Astrocyte of the cerebellum (primary cell): ENCODE data around the gene SCP2.

Experiments
- DNase-seq: peaks from one replicate; pipeline ENCODE4 v3.0.0-alpha.2; 2011; ENCODE audit warnings: low read depth
- H3K4me3 ChIP-seq: 2 replicates; pipeline ENCODE4 v1.5.1; 2011; ENCODE audit warnings: mild to moderate bottlenecking, low read depth, low read length, moderate library complexity
- in situ Hi-C: cut with HindIII; loops from 2 replicates; pipeline ENCODE4 v1.10.0; 2017; ENCODE audit warnings: low sequenced_read_pairs
- TF ChIP-seq, protein P1 (sequence below): IDR thresholded peaks from 2 replicates; pipeline ENCODE4 v1.5.1; 2012; ENCODE audit warnings: low read length, low read depth, moderate library complexity, mild to moderate bottlenecking; ENCODE audit errors: missing control alignments

The SCP2 gene

DNA sequence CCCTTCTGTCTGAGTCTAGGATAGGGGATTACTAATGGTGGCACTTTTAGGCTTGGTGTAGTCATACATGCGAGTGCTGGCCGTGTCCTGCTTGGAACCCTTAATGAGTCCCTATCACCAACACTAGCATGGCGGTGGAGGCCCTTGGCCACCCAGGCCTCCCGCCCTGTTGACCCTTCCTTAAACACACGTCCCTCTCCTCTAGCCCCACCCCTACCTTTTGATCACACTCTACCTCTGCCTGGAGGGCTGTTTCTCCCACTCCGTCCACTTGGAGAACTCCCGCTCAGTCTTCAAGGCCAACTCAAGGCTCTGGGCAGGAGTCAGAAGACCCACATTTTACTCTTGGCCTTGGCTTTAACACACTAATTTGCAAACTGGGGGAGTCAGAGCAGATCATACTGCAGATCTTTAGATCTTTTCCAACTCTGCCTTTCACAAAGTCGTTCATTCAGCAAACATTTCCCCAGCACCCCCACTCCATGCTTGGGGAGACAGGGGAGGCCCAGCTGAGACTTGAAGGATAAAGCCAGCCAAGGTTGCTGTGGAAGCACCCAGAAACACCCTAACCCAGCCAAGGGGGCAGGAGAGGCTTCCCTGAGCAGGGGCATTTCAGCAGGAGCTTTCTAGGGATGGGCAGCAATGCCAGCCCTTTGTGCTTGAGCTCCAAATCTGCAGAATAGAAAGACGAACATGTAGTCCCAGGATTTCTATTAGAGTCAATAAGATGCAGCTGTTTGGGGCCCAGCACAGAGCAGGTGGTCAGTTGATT, 136.9 kb downstream of the SCP2 start:
- TF ChIP-seq, protein P1, sequence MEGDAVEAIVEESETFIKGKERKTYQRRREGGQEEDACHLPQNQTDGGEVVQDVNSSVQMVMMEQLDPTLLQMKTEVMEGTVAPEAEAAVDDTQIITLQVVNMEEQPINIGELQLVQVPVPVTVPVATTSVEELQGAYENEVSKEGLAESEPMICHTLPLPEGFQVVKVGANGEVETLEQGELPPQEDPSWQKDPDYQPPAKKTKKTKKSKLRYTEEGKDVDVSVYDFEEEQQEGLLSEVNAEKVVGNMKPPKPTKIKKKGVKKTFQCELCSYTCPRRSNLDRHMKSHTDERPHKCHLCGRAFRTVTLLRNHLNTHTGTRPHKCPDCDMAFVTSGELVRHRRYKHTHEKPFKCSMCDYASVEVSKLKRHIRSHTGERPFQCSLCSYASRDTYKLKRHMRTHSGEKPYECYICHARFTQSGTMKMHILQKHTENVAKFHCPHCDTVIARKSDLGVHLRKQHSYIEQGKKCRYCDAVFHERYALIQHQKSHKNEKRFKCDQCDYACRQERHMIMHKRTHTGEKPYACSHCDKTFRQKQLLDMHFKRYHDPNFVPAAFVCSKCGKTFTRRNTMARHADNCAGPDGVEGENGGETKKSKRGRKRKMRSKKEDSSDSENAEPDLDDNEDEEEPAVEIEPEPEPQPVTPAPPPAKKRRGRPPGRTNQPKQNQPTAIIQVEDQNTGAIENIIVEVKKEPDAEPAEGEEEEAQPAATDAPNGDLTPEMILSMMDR, result no peak
- no peak overlapping the region for H3K4me3 ChIP-seq
- in situ Hi-C loops, result no loop called here
- no peak for DNase-seq

DNA sequence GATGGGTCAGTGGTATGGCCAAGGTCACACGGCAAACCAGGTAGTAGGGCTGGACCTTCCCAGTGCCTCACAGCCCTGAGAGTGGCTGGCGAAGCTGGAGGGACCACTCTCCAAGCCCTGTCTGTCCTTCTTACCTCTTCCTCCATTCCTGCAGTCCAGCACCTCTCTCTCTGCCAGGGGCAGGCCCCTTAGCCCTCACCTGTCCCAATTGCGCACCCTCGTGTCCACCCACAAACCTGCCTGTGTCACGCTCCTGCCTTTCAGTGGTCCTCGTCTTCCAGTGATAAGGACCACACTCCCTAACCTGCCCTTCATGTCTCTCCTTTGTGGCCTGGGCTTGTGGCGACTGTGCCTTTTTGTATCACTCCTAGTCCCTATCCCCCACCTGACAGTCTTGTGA, 138.3 kb downstream of the SCP2 start:
- in situ Hi-C loops, result no loop called here
- no peak for DNase-seq
- TF ChIP-seq, protein P1, result no peak

DNA sequence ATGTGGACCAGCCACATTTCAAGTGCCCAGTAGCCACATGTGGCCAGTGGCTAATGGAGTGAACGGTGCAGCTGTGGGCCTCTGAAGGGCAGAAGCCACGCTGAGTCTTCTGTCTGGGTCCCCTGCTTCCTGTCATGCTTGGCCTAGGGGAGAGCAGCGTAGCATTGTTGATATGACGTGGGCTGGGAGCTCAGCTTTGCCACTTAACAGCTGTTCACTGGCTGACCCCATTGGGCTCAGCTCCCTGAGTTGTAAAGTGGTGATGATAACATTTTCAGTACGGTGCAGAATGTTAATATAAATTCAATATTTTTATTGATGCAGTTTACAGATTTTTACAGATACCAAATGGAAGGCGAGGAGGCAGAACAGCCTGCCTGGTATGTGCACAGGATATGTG, 139.4 kb downstream of the SCP2 start:
- H3K4me3 ChIP-seq, result no peak overlapping the region
- in situ Hi-C loops, result no loop called here
- TF ChIP-seq, protein P1, result no peak
- DNase-seq, result no peak

More for the DNA sequence above, 138.3 kb downstream of the SCP2 start:
- H3K4me3 ChIP-seq, result no peak overlapping the region

DNA sequence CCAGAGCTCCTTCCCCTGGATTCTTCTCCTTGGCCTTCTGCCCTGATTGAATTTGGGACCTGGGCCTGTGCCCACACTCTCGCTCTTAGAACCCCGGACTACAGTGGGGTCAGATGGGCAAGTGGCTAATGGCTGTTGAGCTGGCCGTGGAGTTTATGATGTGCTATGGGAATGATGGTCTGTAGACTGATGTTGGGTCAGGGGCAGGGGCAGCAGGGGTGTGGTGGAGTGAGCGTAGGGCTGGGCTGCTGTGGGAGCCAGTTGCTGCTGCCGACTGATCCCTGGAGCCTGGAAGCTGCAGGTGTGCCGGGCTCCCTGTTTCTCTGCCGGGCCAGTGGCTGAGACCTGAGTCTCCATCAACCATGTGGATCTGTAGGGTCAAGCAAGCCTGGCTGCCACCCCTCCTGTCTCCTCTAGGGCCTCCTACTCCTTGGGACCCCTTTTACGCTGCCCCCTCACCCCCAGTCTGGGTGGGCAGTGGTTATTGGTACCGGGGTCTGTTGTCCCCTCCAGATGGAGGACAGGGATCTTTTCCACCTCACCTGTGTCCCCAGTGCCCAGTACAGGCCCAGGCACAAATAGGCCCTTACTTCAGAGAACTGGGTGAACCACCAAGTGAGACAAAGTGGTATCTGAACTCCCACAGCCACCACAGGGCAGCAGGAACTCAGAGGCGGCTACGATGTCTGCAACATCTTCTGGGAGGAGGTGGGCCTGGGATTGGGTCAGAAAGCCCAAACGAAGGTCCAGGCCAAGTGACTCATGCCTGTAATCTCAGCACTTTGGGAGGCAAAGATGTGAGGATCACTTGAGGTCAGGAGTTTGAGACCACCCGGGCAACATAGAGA, 140.0 kb downstream of the SCP2 start:
- TF ChIP-seq, protein P1, result no peak
- H3K4me3 ChIP-seq, result no peak overlapping the region
- in situ Hi-C loops, result no loop called here
- no peak for DNase-seq

DNA sequence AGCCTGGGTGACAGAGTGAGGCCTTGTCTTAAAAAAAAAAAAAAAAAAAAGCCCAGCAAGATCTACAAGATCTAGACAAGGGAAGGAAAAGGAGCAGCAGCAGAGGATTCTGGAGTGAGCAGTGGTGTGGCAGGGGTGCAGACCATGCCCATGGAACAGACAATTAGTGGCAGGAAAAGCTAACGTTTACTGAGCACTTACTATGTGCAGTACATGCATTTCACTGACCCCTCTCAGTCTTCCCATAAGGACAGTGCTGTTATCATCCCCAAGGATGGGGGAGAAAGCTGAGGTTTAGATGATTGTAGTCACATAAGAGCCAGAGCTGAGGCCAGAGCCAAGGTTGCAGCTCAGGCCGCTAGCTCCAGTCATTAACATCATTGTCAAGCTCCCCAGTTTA, 140.8 kb downstream of the SCP2 start:
- in situ Hi-C loops, result no loop called here
- H3K4me3 ChIP-seq, result no peak overlapping the region
- DNase-seq, result no peak
- TF ChIP-seq, protein P1, result no peak

DNA sequence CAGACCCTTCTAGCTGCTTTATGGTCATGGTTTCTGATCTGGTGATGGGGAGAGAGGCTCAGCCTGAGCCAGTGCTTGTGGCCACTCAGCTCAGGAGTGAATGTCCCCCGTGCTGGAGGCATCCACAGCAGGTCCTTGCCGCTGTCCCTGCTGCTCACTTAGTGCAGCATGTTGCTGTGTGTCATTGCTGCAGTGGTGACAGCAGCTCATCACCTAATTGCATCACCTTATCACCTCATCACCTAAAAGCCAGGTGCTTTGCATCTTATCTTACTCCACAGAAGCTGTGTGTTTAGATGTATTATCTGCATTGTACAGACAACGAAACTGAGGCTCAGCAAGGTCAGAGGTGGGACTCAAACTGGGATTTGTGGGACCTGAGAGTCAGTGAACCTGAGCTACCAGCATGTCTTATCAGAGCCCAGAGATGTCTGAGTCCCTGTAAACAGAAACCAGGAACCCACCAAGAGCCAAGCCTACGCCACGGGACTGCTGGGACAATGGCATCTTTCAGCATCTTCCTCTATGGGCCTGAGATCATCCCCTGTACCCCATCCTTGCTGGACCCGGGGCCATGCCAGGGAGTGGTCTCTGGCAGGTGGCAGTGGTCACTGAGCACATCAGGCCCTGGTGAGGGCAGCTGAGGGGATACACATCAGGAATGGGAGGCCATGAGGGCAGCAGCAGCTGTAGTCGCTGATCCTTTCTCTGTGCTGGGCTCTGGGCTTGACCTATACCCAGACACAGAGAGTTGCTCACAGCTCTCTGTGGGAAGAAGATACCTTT, 141.4 kb downstream of the SCP2 start:
- no peak overlapping the region for H3K4me3 ChIP-seq
- TF ChIP-seq, protein P1, result no peak
- no peak for DNase-seq
- in situ Hi-C loops, result no loop called here
